Measurements from ENCODE around the gene ACAD11. TPM values are rescaled to one million over a fixed set of nuclear protein-coding genes. Genes with fewer than 3 reads are reported as not detected.

Gene ACAD11
- total and polyA plus RNA-seq, 2 experiments from 2014 or later = 24.9 to 48.6 TPM

- no peaks in the 10 kb centered on the region for H3K9me3 ChIP-seq (ENCODE audit: low read depth)
- no peak overlapping the region for H3K27ac ChIP-seq
- TF ChIP-seq, protein P1, sequence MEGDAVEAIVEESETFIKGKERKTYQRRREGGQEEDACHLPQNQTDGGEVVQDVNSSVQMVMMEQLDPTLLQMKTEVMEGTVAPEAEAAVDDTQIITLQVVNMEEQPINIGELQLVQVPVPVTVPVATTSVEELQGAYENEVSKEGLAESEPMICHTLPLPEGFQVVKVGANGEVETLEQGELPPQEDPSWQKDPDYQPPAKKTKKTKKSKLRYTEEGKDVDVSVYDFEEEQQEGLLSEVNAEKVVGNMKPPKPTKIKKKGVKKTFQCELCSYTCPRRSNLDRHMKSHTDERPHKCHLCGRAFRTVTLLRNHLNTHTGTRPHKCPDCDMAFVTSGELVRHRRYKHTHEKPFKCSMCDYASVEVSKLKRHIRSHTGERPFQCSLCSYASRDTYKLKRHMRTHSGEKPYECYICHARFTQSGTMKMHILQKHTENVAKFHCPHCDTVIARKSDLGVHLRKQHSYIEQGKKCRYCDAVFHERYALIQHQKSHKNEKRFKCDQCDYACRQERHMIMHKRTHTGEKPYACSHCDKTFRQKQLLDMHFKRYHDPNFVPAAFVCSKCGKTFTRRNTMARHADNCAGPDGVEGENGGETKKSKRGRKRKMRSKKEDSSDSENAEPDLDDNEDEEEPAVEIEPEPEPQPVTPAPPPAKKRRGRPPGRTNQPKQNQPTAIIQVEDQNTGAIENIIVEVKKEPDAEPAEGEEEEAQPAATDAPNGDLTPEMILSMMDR (IDR thresholded peaks at IDR 0.05; ENCODE audit: poor library complexity) = no peak
- H3K4me2 ChIP-seq = no peak overlapping the region
- no peak for DNase-seq (ENCODE audit: low spot score)
- 95% methylated on average over 8 of the region's 8 CpGs for WGBS (ENCODE audit: low lambda C conversion rate, missing lambda C conversion rate)
- no peaks in the 10 kb centered on the region for H3K79me2 ChIP-seq
- H3K4me1 ChIP-seq (ENCODE audit: insufficient read depth) = no peaks in the 10 kb centered on the region
- H3K4me3 ChIP-seq = no peak overlapping the region
- no peaks in the 10 kb centered on the region for H4K20me1 ChIP-seq (ENCODE audit: insufficient read depth, poor library complexity, severe bottlenecking)
- H3K36me3 ChIP-seq (replicated peaks; ENCODE audit: insufficient read depth, low read depth) = no peaks in the 10 kb centered on the region
- no peak overlapping the region for H2AFZ ChIP-seq
- H3K9me2 ChIP-seq (replicated peaks; ENCODE audit: insufficient read depth) = no peaks in the 10 kb centered on the region
- H3K27me3 ChIP-seq = no peaks in the 10 kb centered on the region
Observed at GRCh38 chr3:132549169-132549568, 110.4 kb downstream of the ACAD11 start.

- no peaks in the 10 kb centered on the region for H4K20me1 ChIP-seq (ENCODE audit: insufficient read depth, poor library complexity, severe bottlenecking)
- no peaks in the 10 kb centered on the region for H3K27me3 ChIP-seq
- no peaks in the 10 kb centered on the region for H3K9me2 ChIP-seq (replicated peaks; ENCODE audit: insufficient read depth)
- no peak overlapping the region for H3K27ac ChIP-seq
- H2AFZ ChIP-seq = no peak overlapping the region
- no peak for DNase-seq (ENCODE audit: low spot score)
- H3K4me3 ChIP-seq = no peak overlapping the region
- H3K79me2 ChIP-seq = no peaks in the 10 kb centered on the region
- no peaks in the 10 kb centered on the region for H3K36me3 ChIP-seq (replicated peaks; ENCODE audit: insufficient read depth, low read depth)
- TF ChIP-seq, protein P1 (IDR thresholded peaks at IDR 0.05; ENCODE audit: poor library complexity) = no peak
- TF ChIP-seq EZH2phosphoT487 (IDR thresholded peaks at IDR 0.05; ENCODE audit: low read depth, severe bottlenecking, unreplicated experiment) = no peak
- no peak for TF ChIP-seq EZH2 (IDR thresholded peaks at IDR 0.05; ENCODE audit: borderline replicate concordance)
- WGBS (ENCODE audit: low lambda C conversion rate, missing lambda C conversion rate) = 92% methylated on average over 3 of the region's 3 CpGs
- peaks cover 6% of the 10 kb centered on the region for H3K4me1 ChIP-seq (ENCODE audit: insufficient read depth)
- no peaks in the 10 kb centered on the region for H3K9me3 ChIP-seq (ENCODE audit: low read depth)
- no peak overlapping the region for H3K4me2 ChIP-seq
Observed at GRCh38 chr3:132545471-132545870, 114.1 kb downstream of the ACAD11 start.

DNA sequence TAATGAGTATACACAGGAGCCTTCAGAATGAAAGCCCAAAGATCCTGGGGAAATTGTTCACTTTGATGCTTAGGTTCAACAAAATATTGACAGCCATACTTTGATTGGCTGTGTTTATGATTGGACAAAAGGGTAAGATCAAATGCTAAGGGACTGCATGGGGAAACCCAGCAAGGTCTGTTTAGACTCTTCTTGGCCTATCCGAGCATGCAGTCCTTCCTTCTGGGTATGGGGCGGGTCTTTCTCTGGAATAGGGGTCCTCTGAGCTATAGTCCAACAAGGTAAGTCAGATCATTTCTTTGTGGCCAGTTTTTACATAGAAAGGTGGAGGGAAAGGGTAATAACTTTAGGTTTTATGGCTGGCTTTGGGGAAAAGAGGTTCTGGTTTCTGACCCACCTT lies 115.5 kb downstream of the ACAD11 start:
- peak overlapping the region; percentile 78 for H3K27ac ChIP-seq
- WGBS (ENCODE audit: low lambda C conversion rate, missing lambda C conversion rate) = 91% methylated on average over 2 of the region's 2 CpGs
- no peak overlapping the region for H3K4me3 ChIP-seq
- TF ChIP-seq EZH2 (IDR thresholded peaks at IDR 0.05; ENCODE audit: borderline replicate concordance) (no peak), EZH2phosphoT487 (IDR thresholded peaks at IDR 0.05; ENCODE audit: low read depth, severe bottlenecking, unreplicated experiment) (no peak)
- TF ChIP-seq, protein P1 (IDR thresholded peaks at IDR 0.05; ENCODE audit: poor library complexity) = no peak
- DNase-seq (ENCODE audit: low spot score) = no peak
- H3K4me2 ChIP-seq = no peak overlapping the region
- no peaks in the 10 kb centered on the region for H3K9me3 ChIP-seq (ENCODE audit: low read depth)
- no peaks in the 10 kb centered on the region for H3K27me3 ChIP-seq
- no peak overlapping the region for H2AFZ ChIP-seq
- H3K36me3 ChIP-seq (replicated peaks; ENCODE audit: insufficient read depth, low read depth) = no peaks in the 10 kb centered on the region
- no peaks in the 10 kb centered on the region for H3K9me2 ChIP-seq (replicated peaks; ENCODE audit: insufficient read depth)
- H3K4me1 ChIP-seq (ENCODE audit: insufficient read depth) = peaks cover 6% of the 10 kb centered on the region
- H3K79me2 ChIP-seq = no peaks in the 10 kb centered on the region
- no peaks in the 10 kb centered on the region for H4K20me1 ChIP-seq (ENCODE audit: insufficient read depth, poor library complexity, severe bottlenecking)

Measured in hepatocyte (in vitro differentiated cells).